ENCODE measurements around the gene XBP1. TPM values are rescaled to one million over a fixed set of nuclear protein-coding genes. Genes with fewer than 3 reads are reported as not detected.

XBP1 gene
- total and polyA plus RNA-seq, 2 of the 13 experiments (the other 11 are each of a cell fraction or from before 2014, with no cell fraction given), result 416 to 427 TPM

- TF ChIP-seq BCL6 (CRISPR knock-in tag; IDR thresholded peaks at IDR 0.05) (peak; percentile 93), ZNF335 (CRISPR knock-in tag; IDR thresholded peaks at IDR 0.05) (0 out of 2 replicates have a peak, but pooled peaks have one; percentile 43), SMYD3 (CRISPR knock-in tag; IDR thresholded peaks at IDR 0.05) (0 out of 2 replicates have a peak, but pooled peaks have one; percentile 56), TRIM24 (CRISPR knock-in tag; IDR thresholded peaks at IDR 0.05) (peak; percentile 19; the same call in 1 of the 2 replicates), BRF2 (CRISPR knock-in tag; IDR thresholded peaks at IDR 0.05) (0 out of 2 replicates have a peak, but pooled peaks have one; percentile 65), ZNF619 (CRISPR knock-in tag; IDR thresholded peaks at IDR 0.05) (no peak), FOXJ3 (CRISPR knock-in tag; IDR thresholded peaks at IDR 0.05; ENCODE audit: borderline replicate concordance) (peak; percentile 88), HHEX (CRISPR knock-in tag; IDR thresholded peaks at IDR 0.05) (0 out of 2 replicates have a peak, but pooled peaks have one; percentile 52), RFXAP (CRISPR knock-in tag; IDR thresholded peaks at IDR 0.05; ENCODE audit: borderline replicate concordance) (0 out of 2 replicates have a peak, but pooled peaks have one; percentile 41), CREM (IDR thresholded peaks at IDR 0.05) (peak; percentile 95; the same call in 1 of the 2 replicates), CREM (CRISPR knock-in tag; IDR thresholded peaks at IDR 0.05) (no peak), KAT8 (CRISPR knock-in tag; IDR thresholded peaks at IDR 0.05) (0 out of 2 replicates have a peak, but pooled peaks have one; percentile 32), SALL1 (CRISPR knock-in tag; IDR thresholded peaks at IDR 0.05) (peak; percentile 39; the same call in 1 of the 2 replicates), EP300 (IDR thresholded peaks at IDR 0.05; ENCODE audit: low read depth in 2 of 2, low read length in 2 of 2) (peak in 1 of 2 experiments; percentile 99; a peak in 3 of 4 replicates), EP300 (CRISPR knock-in tag; IDR thresholded peaks at IDR 0.05; ENCODE audit: borderline replicate concordance) (peak; percentile 91; the same call in 1 of the 2 replicates), ZNF800 (CRISPR knock-in tag; IDR thresholded peaks at IDR 0.05) (no peak), HOMEZ (CRISPR knock-in tag; IDR thresholded peaks at IDR 0.05; ENCODE audit: low read depth) (0 out of 2 replicates have a peak, but pooled peaks have one; percentile 20), BCLAF1 (IDR thresholded peaks at IDR 0.05) (no peak)
Observed at GRCh38 chr22:28808716-28809355, 8.5 kb upstream of the XBP1 start (continued).

Measured in HepG2 (cell line).